ENCODE data around the gene ABAT.
"Not testable (repeated sequence)": the region's sequence is repeated elsewhere in the genome, so short reads cannot be mapped to it uniquely, and the experiment has no call there.

Gene ABAT

DNA sequence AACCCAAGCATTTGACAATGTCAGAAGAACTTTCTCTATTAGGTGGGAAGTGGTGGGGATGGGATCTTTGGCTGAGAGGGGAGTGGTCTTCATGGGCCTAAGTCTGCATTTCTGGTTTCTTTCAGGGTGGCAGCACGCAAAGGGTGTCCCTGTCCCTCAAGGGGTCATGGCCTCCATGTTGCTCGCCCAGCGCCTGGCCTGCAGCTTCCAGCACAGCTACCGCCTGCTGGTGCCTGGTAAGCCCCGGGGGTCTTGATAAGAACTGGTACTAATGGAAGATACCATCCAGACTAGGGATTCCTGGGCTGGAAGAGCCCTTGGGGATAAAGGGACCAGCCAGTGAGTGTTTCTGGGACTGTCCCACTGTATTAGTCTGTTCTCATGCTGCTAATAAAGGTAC, 61.2 kb downstream of the ABAT start:
- no peak for DNase-seq (ENCODE audit: extremely low read depth, low read depth)
- TF ChIP-seq, protein P1, sequence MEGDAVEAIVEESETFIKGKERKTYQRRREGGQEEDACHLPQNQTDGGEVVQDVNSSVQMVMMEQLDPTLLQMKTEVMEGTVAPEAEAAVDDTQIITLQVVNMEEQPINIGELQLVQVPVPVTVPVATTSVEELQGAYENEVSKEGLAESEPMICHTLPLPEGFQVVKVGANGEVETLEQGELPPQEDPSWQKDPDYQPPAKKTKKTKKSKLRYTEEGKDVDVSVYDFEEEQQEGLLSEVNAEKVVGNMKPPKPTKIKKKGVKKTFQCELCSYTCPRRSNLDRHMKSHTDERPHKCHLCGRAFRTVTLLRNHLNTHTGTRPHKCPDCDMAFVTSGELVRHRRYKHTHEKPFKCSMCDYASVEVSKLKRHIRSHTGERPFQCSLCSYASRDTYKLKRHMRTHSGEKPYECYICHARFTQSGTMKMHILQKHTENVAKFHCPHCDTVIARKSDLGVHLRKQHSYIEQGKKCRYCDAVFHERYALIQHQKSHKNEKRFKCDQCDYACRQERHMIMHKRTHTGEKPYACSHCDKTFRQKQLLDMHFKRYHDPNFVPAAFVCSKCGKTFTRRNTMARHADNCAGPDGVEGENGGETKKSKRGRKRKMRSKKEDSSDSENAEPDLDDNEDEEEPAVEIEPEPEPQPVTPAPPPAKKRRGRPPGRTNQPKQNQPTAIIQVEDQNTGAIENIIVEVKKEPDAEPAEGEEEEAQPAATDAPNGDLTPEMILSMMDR (IDR thresholded peaks at IDR 0.05; ENCODE audit: low read depth, low read length), result no peak

GRCh38 chr16:8736123-8736668, 61.8 kb downstream of the ABAT start:
- TF ChIP-seq, protein P1 (IDR thresholded peaks at IDR 0.05; ENCODE audit: low read depth, low read length), result no peak
- DNase-seq (ENCODE audit: extremely low read depth, low read depth), result no peak

GRCh38 chr16:8739151-8739550, 64.7 kb downstream of the ABAT start:
- TF ChIP-seq, protein P1 (IDR thresholded peaks at IDR 0.05; ENCODE audit: low read depth, low read length), result no peak
- DNase-seq (ENCODE audit: extremely low read depth, low read depth), result no peak

DNA sequence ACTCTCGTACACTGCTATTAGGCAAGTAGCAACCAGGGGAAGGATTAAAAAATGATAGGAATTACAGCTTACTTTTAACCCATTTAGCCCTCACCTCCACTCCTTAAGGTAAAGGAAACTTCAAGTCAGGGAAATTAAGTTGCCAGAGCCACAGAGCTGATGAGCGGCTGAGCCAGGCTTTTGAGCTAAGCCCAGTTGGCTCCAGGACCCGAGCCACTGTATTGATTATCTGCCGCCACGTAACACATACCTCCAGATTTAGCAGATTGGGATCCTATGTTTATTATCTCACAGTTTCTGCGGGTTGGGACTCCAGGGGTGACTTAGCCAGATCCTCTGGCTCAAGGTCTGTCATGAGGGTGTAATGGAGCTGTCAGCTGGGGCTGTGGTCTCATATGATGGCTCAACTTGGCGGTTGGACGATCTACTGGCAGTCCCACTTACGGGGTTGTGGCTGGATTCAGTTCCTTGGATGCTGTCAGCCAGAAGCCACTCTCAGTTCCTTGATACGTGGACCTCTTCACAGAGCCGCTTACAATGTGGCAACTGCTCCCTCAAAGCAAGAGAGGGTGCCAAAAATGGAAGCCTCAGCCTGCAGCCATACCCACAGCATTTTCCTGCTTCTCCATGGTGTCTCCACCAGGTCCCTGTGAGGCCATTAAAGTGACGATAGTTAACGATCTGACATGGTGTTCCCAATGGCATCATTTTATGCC, 65.7 kb downstream of the ABAT start:
- TF ChIP-seq, protein P1 (IDR thresholded peaks at IDR 0.05; ENCODE audit: low read depth, low read length), result no peak
- DNase-seq (ENCODE audit: extremely low read depth, low read depth), result no peak

GRCh38 chr16:8740775-8741355, 66.4 kb downstream of the ABAT start:
- TF ChIP-seq, protein P1 (IDR thresholded peaks at IDR 0.05; ENCODE audit: low read depth, low read length), result no peak
- DNase-seq (ENCODE audit: extremely low read depth, low read depth), result no peak

DNA sequence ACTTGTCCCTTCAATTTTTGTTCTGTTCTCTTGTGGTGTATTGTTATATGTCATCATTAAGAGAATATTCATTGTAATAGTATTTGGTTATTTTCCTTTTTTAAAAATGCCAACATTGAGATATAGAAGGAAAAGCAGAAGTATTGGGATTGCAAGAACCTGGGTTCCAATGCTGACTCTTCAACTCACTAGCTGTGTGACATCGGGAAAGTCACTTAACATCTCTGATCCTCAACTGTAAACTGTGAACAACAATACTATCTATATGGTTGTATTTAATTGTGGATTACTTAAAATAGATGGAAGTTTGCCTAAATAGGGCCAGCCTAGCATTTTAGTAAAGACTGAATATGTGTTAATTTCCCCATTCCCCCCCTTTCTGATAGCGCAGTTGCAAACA, 67.2 kb downstream of the ABAT start:
- TF ChIP-seq, protein P1 (IDR thresholded peaks at IDR 0.05; ENCODE audit: low read depth, low read length), result no peak
- DNase-seq (ENCODE audit: extremely low read depth, low read depth), result no peak

DNA sequence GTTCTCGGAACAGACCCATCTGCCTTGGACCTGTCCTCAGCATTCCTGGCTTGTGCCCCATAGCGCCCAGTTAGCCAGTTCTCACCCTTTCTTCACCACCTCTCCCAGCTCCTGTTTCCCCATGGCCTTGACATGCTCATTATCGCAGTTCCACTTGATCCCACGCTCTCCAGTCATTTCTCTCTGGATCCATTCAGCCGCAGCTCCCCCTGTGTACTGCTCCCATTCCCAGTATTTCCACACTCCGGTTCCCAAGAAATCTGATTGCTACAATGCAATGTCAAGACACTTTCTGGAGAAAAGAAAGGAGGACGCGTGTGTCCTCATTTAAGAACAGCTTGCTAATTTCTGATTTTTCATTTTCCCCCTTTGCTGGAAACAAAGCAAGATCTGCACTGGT, 67.7 kb downstream of the ABAT start:
- TF ChIP-seq, protein P1 (IDR thresholded peaks at IDR 0.05; ENCODE audit: low read depth, low read length), result no peak
- DNase-seq (ENCODE audit: extremely low read depth, low read depth), result no peak

DNA sequence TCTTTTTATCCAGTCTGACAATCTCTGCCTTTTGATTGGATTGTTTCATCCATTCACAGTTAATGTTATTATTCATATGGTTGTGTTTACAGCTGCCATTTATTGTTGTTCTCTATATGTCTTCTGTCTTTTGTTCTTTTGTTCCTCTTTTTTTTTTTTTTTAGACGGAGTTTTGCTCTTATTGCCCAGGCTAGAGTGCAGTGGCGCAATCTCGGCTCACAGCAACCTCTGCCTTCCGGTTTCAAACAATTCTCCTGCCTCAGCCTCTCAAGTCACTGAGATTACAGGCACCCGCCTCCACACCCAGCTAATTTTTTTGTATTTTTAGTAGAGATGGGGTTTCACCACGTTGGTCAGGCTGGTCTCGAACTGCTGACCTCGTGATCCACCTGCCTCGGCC, 74.5 kb downstream of the ABAT start:
- not testable (repeated sequence) for DNase-seq (ENCODE audit: extremely low read depth, low read depth)
